NCI-H187 (cell line): ENCODE results near the gene POTEE.
"Not testable (repeated sequence)": the region's sequence is repeated elsewhere in the genome, so short reads cannot be mapped to it uniquely, and the experiment has no call there.

Source experiments
- DNase-seq, 2 experiments: peaks; one replicate each; lab custom pipeline; 2025; lab: John Stamatoyannopoulos, UW

Gene POTEE

DNA sequence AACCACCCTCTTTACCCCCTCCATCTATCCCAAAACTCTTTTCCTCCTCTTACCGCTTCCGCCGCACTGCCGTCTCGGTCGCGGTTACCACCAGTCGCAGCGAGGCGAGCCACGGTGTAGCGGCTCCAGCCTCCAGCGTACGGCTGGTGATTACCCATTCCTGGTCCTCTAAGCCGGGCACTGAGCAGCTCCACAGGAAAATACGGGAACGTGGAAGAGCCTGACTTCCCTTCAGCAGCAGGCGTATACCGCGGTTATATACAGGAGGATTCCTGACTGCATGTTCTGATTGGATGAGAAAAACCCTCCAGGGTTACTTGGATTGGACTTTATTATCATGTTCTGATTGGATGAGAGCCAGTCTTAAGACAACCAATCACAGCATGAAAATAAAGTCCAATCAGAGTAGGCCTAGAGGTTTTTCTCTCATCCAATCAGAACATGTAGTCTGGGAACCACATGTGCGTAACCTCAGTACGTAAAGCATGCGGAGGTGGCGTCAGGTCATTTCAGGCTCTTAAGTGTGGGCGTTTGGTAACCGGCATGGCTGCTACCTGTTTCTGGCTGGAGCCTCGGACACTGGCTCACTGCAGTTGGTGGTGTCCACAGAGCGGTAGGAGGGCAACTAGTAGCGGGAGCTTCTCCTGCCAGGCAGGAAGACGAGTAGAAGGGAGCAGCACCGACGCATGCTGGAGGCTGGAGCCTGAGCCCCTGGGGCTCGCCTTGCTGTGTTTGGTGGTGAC lies at the start of gene POTEE:
POTEE (plus strand) TSS at position 507 of the 743 bp plus-strand sequence. CDS start 8,867 bp downstream, outside the sequence.
- DNase-seq: not testable (repeated sequence)

DNA sequence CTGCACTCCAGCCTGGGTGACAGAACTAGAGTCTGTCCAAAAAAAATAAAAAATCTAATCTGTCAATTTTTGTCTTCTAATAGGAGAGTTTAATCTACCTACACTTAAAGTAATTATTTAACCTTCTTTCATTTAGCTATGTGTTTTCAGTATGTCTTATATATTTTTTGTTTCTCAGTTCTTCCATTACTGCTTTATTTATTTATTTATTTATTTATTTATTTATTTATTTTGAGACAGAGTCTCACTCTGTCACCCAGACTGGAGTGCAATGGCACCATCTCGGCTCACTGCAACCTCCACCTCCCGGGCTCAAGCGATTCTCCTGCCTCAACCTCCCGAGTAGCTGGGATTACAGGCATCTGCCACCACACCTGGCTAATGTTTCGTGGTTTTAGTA lies 43.8 kb upstream of the POTEE start:
- not testable (repeated sequence) for DNase-seq

DNA sequence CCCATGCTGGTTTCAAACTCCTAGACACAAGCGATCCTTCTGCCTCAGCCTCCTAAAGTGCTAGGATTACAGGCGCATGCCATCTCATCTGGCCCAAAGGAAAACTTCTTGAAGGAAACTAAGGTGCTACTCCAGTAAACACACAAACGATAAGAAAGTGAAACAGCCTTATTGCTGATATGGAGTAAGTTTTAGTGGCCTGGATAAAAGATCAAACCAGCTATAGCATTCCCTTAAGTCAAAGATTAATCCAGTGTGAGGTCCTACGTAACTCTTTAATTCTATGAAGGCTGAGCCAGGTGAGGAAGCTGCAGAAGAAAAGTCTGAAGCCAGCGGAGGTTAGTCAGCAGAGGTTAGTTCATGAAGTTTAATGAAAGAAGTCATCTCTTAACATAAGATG lies 40.8 kb upstream of the POTEE start:
- no peak for DNase-seq

DNA sequence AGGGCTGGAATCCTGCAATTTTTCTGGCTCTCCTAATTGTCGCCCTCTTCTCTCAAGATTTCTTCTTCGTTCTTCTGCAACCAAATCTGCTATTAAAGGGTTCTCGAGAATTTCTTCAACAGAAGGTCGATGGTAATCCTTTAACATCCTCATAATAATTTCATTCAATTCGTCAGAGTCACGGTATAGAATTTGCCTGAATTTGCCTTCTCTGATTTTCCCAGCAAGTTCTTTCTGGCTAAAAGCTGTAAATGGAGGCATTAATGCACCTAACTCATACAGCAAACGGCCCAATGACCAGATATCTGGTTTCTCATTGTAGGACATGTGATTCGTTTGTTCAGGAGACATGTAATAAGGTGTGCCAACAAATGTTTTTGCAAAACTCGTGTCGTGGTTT lies 31.3 kb upstream of the POTEE start:
- DNase-seq: not testable (repeated sequence)

DNA sequence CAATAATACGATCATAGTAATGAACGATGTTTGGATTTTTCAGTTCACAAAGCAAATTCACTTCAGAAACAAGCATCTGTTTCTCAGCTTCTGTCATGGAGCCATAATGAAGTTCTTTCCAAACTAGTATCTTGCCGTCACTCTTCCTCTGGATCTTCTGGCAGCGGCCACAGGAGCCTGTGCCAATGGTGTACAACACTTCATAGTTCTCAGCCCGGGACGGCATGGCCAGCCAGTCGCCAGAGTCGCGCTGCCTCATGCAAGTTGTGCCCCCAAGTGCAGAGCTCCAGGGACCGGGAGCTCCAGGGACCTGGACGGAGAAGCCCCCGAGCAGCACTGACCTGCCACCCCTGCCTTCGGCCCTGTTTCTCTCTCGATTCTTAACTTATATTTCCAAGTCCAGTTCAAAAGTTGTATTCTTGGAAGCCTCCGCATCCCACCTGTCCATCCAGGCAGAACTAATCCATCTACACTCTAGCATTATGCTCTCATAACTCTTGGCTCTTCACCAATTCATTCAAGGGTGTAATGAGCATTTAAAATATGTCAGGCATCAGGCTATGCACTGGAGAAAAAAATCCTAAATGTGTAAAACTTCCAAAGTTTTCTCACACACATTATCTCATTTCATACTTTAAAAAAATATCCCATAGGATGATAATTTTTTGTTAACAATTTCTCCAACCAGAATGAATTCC lies 30.5 kb upstream of the POTEE start:
- DNase-seq: not testable (repeated sequence)

DNA sequence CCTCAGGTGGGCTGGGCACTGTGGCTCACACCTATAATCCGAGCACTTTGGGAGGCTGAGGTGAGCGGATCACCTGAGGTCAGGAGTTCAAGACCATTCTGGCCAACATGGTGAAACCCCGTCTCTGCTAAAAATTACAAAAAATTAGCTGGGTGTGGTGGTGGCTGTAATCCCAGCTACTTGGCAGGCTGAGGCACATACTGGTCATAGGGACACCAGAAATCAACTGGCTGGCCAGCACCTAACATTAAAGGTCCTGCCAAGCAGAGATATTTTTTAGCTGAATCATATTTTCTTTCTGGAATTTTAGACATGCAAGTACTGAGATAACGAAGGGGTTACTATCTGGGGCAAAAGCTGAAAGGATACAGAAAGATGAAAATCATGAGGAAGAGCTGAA lies 27.9 kb upstream of the POTEE start:
- DNase-seq: not testable (repeated sequence)

DNA sequence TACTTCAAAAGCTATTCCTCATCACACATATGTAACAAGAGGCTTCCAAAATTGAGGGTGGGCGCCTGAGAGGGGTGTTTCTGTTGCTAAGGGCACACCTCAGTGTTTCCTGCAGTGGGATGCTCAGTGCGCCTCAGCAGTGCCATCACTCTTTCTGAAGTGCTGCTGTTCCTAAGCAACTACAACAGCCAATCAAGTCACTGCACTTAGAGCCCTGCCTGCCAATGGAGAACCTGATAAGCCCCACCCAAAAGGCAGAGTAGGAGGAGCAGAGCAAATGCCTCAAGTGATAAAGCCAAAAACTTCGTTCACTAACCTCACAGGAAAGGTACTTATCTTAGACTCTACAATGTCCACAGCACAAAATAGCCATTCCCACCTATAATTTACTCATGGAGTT lies 15.9 kb upstream of the POTEE start:
- not testable (repeated sequence) for DNase-seq

DNA sequence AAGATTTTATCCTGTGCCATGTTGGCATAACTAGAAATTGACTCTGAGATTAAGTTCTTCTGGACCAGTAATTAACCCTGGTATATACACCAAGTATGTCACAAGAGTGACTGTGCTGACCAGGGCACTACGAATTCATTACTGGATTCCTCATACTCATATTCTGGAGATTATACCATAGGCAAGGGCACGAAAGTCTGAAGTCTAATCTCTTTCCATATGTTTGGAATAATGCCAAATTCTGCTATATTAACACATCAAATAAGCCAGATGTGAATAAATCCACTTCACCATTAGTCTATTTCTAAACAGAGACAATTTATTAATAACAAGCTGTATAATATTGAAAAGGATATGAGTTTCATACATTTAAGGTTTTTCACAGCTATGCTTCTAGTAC lies 13.2 kb upstream of the POTEE start:
- DNase-seq: not testable (repeated sequence)

DNA sequence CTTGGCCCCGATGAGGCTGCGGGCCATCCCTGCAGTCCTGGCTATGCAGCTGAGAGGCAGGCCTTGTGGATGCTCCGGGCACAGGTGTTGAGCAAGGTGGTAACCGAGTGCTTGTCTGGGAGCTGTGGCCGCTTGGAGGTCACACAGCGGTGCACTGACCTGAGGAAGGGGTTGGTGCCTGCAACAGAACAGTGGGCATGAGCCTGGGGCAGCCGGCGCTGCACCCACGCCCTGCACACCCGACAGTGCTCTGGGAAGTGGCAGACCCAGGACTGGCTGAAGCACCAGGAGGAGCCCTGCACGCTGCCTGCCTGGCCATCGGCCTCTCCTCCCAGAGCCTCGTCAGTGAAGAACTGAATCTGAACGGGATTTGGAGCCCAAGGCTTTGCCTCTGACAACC lies 8.2 kb upstream of the POTEE start:
- DNase-seq: no peak

DNA sequence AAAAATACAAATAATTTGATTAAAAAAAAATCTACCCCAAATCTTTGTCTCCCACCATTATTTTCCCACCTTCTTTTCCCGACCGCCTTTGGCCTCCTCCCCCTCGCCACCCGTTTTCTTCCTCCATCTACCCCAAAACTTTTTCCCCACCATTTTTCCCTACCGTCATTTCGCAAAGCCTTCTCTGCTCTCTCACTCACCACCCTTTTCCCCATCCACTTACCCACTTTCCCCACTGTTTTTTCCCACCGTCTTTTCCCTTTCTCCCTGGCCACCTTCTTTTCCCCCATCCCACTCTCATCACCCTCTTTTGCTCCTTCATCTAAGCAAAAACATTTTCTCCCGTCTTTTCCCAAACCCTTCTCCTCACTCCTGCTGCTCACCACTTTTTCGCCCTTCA lies 1.5 kb upstream of the POTEE start:
- DNase-seq: not testable (repeated sequence)

DNA sequence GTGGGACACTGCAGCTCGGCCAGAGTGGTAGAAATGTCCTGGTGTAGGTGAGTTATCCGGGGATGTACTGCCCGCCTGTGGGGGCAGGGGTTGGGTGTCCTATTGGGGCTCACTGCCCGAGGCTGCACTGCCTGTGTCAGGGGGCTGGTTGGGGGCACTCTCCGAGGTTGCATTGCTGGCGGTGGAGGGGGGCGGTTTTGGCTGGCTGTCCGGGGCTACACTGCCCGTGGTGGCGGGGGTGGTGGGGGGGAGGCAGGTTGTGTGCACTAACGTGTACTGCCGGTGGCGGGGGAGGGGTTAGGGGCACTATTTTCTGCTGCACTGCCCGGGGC lies 403 bp downstream of the POTEE start:
- not testable (repeated sequence) for DNase-seq

DNA sequence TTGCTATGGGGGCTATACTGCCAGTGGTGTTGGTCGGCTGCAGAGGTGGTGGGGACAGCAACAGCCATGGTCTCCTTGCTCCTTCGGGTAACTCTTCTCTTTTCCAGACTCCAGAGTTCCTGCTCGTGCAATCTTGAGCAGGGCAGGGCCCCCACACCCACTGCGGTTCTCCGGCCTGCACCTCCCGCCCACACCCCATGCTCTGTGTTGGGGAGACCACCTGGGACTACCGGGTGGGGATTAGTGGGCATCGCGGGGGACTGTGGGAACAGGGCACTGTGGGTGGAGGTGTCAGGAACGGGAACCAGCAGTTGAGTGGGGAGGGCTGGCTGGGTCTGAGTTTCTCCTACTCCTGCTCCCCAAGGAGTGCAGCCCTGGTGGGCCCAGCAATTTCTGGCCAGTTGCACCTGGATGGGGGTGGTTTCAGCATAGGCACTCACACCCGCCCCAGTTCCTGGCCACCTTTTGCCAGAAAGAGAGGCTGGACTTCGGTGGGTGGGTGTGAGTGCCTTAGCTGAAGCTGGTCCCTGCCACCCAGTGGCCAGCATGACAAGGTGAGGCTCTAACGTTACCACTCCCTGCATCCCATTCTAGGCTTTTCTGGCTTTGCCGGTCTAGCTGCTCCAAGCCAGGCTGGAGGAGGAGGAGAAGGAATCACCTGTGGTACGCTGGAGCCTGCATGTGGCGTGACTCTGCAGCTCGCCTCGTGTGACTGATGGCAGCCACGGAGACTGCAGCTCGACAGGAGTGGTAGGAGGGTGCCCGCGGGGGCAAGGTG lies 1.3 kb downstream of the POTEE start:
- DNase-seq: not testable (repeated sequence)

DNA sequence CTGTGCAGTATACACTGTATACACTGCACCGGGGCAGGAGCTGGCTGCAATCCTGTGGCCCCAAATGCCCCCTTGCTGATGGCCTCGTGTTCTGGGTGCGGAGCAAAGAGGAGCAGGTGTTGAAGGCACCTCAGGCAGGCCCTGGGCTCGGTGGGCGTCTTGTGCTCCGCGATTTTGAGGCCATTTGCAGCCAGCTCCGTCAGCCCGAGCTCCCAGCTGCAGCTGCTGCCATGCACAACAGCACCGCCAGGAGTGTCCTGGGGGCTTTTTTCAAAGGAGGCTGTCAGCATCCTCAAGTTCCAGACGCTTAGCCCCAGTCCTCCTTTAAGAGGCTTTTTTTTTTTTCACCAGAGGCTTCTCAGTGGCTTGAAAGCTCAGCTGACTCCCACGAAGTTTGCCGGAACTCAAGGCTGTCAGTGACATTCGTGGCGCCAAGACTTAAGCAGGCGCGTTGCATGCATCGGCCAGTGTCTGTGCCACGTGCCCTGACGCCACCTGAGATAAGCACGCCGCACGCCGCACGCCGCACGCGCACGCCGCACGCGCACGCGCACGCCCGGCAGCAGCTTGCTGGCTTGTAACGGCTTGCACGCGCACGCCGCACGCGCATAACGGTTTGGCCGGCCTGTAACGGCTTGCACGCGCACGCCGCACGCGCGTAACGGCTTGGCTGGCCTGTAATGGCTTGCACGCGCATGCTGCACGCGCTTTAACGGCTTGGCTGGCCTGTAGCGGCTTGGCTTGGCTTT lies 8.1 kb downstream of the POTEE start:
- not testable (repeated sequence) for DNase-seq

DNA sequence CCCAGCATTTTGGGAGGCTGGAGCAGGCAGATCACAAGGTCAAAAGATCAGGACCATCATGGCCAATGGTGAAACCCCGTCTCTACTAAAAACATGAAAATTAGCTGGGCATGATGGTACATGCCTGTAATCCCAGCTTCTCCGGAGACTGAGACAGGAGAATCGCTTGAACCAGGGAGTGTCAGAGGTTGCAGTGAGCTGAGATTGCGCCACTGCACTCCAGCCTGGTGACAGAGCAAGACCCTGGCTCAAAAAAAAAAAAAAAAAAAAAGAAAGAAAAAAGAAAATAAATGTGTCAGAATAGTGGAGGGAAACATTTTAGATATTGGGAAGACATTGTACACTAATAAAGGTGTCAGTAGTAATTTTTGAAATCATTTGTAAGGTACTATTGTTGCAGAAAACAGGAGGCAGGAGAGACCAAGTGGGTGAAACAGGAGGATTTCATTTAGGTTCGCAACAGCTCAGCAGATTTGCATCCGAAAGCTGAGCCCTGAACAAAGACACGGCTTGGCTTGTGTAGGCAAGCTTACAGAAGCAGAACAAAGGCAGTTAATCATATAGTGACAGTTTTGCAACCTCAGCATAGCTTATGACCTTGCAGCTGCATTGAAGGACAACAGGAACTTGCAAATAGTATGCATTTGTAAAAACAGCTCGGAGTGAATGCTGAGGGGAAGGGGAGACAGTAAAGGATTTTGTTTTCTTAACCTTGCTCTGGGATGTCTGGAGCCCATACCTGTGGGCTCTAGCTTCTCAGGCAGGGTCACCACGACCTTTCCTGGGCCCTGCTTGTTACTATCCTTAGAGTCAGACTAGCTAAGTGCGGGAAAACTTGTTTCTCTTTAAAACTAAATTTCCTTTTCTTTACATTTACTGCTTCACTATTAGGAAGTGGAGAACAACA lies 26.5 kb downstream of the POTEE start:
- not testable (repeated sequence) for DNase-seq
